Measurements from ENCODE around the gene TAC4. TPM values are rescaled to one million over a fixed set of nuclear protein-coding genes. Genes with fewer than 3 reads are reported as not detected.

TAC4 gene
- polyA plus RNA-seq, 2 of the 4 experiments (the other 2 are of a cell fraction), result not detected

- 82% methylated on average over 5 of the region's 5 CpGs for WGBS (ENCODE audit: missing lambda C conversion rate)
- TF ChIP-seq HDAC2 (IDR thresholded peaks at IDR 0.05), result no peak
- TF ChIP-seq RAD21 (conservative IDR thresholded peaks at IDR 0.05 in 1 of 2, IDR thresholded peaks at IDR 0.05 in 1 of 2), result no peak
- TF ChIP-seq CHD2 (IDR thresholded peaks at IDR 0.05; ENCODE audit: low read length, partially characterized antibody), result no peak
- no peak for TF ChIP-seq NPAS2 (CRISPR knock-in tag; IDR thresholded peaks at IDR 0.05; ENCODE audit: borderline replicate concordance)
- no peak for TF ChIP-seq RFX5 (IDR thresholded peaks at IDR 0.05)
- no peak for TF ChIP-seq ATOH8 (CRISPR knock-in tag; IDR thresholded peaks at IDR 0.05; ENCODE audit: low read depth)
- no peak for TF ChIP-seq HOXB5 (CRISPR knock-in tag; IDR thresholded peaks at IDR 0.05)
- TF ChIP-seq CHD4 (IDR thresholded peaks at IDR 0.05; ENCODE audit: borderline replicate concordance), result no peak
- TF ChIP-seq PHF8 (IDR thresholded peaks at IDR 0.05; ENCODE audit: borderline replicate concordance, low read depth), result no peak
- TF ChIP-seq HEYL (CRISPR knock-in tag; IDR thresholded peaks at IDR 0.05), result no peak
- TF ChIP-seq ZNF302 (CRISPR knock-in tag; IDR thresholded peaks at IDR 0.05), result no peak
- no peak for TF ChIP-seq MAX (IDR thresholded peaks at IDR 0.05)
- TF ChIP-seq EP300 (IDR thresholded peaks at IDR 0.05), result no peak
- TF ChIP-seq JUN (IDR thresholded peaks at IDR 0.05), result no peak
- TF ChIP-seq HOXA7 (CRISPR knock-in tag; IDR thresholded peaks at IDR 0.05), result no peak
- no peak for TF ChIP-seq CTCF (IDR thresholded peaks at IDR 0.05)
- TF ChIP-seq KDM5A (IDR thresholded peaks at IDR 0.05), result no peak
- no peak for TF ChIP-seq MAZ (IDR thresholded peaks at IDR 0.05; ENCODE audit: borderline replicate concordance, low read depth, low read length)
- TF ChIP-seq SREBF2 (IDR thresholded peaks at IDR 0.05), result no peak
- CTCF ChIA-PET, result interaction anchor here (1.0 to 34.2 kb wide), 14 partner anchors 8 to 297 kb away, joined by 3 to 1602 read pairs (median 4); partner anchors contain the start of genes DLX3, DLX4 and SLC35B1
- Histone ChIP-seq H3K27ac (no peak overlapping the region), H3K4me1 (peaks cover 3% of the 10 kb centered on the region; the same call in 1 of the 3 replicates), H3K4me2 (no peak overlapping the region), H3K9me3 (no peaks in the 10 kb centered on the region), H3K4me3 (no peak overlapping the region)
- ATAC-seq (no peak), FAIRE-seq (no peak), DNase-seq (ENCODE audit: low read depth in 1 of 2, low spot score in 1 of 2) (no peak)
- POLR2A ChIA-PET, result no interaction called here
Measured at GRCh38 chr17:49854126-49854525, 6.3 kb upstream of the TAC4 start.

GRCh38 chr17:49853470-49854015, 5.7 kb upstream of the TAC4 start:
- TF ChIP-seq GATA3 (IDR thresholded peaks at IDR 0.05; ENCODE audit: borderline replicate concordance), result no peak
- no peak for TF ChIP-seq PBX3 (IDR thresholded peaks at IDR 0.05)
- TF ChIP-seq FOSL2 (IDR thresholded peaks at IDR 0.05), result no peak
- no peak for TF ChIP-seq FOSL2 (CRISPR knock-in tag; IDR thresholded peaks at IDR 0.05)
- TF ChIP-seq MAFK (IDR thresholded peaks at IDR 0.05; ENCODE audit: partially characterized antibody), result no peak
- TF ChIP-seq HOXA7 (CRISPR knock-in tag; IDR thresholded peaks at IDR 0.05), result no peak
- TF ChIP-seq USF2 (IDR thresholded peaks at IDR 0.05), result no peak
- TF ChIP-seq RCOR1 (IDR thresholded peaks at IDR 0.05; ENCODE audit: low read depth, low read length), result no peak
- no peak for TF ChIP-seq MAZ (IDR thresholded peaks at IDR 0.05; ENCODE audit: borderline replicate concordance, low read depth, low read length)
- no peak for TF ChIP-seq RAD21 (conservative IDR thresholded peaks at IDR 0.05 in 1 of 2, IDR thresholded peaks at IDR 0.05 in 1 of 2)
- TF ChIP-seq EHF (CRISPR knock-in tag; IDR thresholded peaks at IDR 0.05), result no peak
- TF ChIP-seq BCL3 (IDR thresholded peaks at IDR 0.05), result no peak
- DNase-seq (ENCODE audit: low read depth in 1 of 2, low spot score in 1 of 2) (no peak), FAIRE-seq (no peak), ATAC-seq (no peak)
- no peaks in the 10 kb centered on the region for H3K9me3 ChIP-seq
- CTCF ChIA-PET, result interaction anchor here (0.6 to 34.2 kb wide), 16 partner anchors 8 to 297 kb away, joined by 3 to 1602 read pairs (median 4); partner anchors contain the start of genes DLX3, DLX4 and SLC35B1
- POLR2A ChIA-PET, result no interaction called here
- no peak overlapping the region for H3K4me3 ChIP-seq
- no peak overlapping the region for H3K4me2 ChIP-seq
- WGBS (ENCODE audit: missing lambda C conversion rate), result 73% methylated on average over 10 of the region's 10 CpGs
- H3K4me1 ChIP-seq, result peaks cover 3% of the 10 kb centered on the region; the same call in 1 of the 3 replicates
- H3K27ac ChIP-seq, result no peak overlapping the region
